ENCODE measurements around the gene ATF2. TPM values are rescaled to one million over a fixed set of nuclear protein-coding genes. Genes with fewer than 3 reads are reported as not detected.

ATF2 gene, protein sequence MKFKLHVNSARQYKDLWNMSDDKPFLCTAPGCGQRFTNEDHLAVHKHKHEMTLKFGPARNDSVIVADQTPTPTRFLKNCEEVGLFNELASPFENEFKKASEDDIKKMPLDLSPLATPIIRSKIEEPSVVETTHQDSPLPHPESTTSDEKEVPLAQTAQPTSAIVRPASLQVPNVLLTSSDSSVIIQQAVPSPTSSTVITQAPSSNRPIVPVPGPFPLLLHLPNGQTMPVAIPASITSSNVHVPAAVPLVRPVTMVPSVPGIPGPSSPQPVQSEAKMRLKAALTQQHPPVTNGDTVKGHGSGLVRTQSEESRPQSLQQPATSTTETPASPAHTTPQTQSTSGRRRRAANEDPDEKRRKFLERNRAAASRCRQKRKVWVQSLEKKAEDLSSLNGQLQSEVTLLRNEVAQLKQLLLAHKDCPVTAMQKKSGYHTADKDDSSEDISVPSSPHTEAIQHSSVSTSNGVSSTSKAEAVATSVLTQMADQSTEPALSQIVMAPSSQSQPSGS
- 63.3 TPM for total RNA-seq (ENCODE audit: unreplicated experiment)
- long read RNA-seq, full-length matches to known transcripts: 5 of 7 reads
- long read RNA-seq, partial matches to known transcripts: 0 of 7 reads
- long read RNA-seq, other reads (novel, unspliced or antisense): 2 of 7 reads

- peaks cover 2% of the 10 kb centered on the region for H3K4me1 Mint-ChIP-seq (ENCODE audit: unreplicated experiment)
- no peaks in the 10 kb centered on the region for H3K36me3 Mint-ChIP-seq (ENCODE audit: low read depth, unreplicated experiment)
- H3K9me3 Mint-ChIP-seq (ENCODE audit: unreplicated experiment): no peaks in the 10 kb centered on the region
- H3K27me3 Mint-ChIP-seq (ENCODE audit: unreplicated experiment): peaks cover 7% of the 10 kb centered on the region
- peak within 1 kb of the TSS; percentile 100 for H3K27ac Mint-ChIP-seq (ENCODE audit: unreplicated experiment)
- peak within 1 kb of the TSS; percentile 100 for H3K4me3 Mint-ChIP-seq (ENCODE audit: unreplicated experiment)
- DNase-seq (ENCODE audit: low spot score): peak; percentile 96
- TF ChIP-seq, protein P1, sequence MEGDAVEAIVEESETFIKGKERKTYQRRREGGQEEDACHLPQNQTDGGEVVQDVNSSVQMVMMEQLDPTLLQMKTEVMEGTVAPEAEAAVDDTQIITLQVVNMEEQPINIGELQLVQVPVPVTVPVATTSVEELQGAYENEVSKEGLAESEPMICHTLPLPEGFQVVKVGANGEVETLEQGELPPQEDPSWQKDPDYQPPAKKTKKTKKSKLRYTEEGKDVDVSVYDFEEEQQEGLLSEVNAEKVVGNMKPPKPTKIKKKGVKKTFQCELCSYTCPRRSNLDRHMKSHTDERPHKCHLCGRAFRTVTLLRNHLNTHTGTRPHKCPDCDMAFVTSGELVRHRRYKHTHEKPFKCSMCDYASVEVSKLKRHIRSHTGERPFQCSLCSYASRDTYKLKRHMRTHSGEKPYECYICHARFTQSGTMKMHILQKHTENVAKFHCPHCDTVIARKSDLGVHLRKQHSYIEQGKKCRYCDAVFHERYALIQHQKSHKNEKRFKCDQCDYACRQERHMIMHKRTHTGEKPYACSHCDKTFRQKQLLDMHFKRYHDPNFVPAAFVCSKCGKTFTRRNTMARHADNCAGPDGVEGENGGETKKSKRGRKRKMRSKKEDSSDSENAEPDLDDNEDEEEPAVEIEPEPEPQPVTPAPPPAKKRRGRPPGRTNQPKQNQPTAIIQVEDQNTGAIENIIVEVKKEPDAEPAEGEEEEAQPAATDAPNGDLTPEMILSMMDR (IDR thresholded peaks at IDR 0.05; ENCODE audit: unreplicated experiment): no peak
Measured at GRCh38 chr2:175167792-175168563, at the start of gene ATF2. Gene ATF2 (minus strand): TSS chr2:175168203. CDS start chr2:175136443, 31,760 bp downstream.

- TF ChIP-seq, protein P1 (IDR thresholded peaks at IDR 0.05; ENCODE audit: unreplicated experiment): no peak
- no peak overlapping the region for H3K27ac Mint-ChIP-seq (ENCODE audit: unreplicated experiment)
- no peaks in the 10 kb centered on the region for H3K27me3 Mint-ChIP-seq (ENCODE audit: unreplicated experiment)
- no peaks in the 10 kb centered on the region for H3K9me3 Mint-ChIP-seq (ENCODE audit: unreplicated experiment)
- no peaks in the 10 kb centered on the region for H3K4me1 Mint-ChIP-seq (ENCODE audit: unreplicated experiment)
- H3K36me3 Mint-ChIP-seq (ENCODE audit: low read depth, unreplicated experiment): no peaks in the 10 kb centered on the region
- no peak overlapping the region for H3K4me3 Mint-ChIP-seq (ENCODE audit: unreplicated experiment)
- no peak for DNase-seq (ENCODE audit: low spot score)
Measured at GRCh38 chr2:175207741-175208438, 39.9 kb upstream of the ATF2 start.

- TF ChIP-seq, protein P1 (IDR thresholded peaks at IDR 0.05; ENCODE audit: unreplicated experiment): no peak
- Mint-ChIP-seq H3K9me3 (ENCODE audit: unreplicated experiment) (no peaks in the 10 kb centered on the region), H3K4me1 (ENCODE audit: unreplicated experiment) (no peaks in the 10 kb centered on the region), H3K36me3 (ENCODE audit: low read depth, unreplicated experiment) (no peaks in the 10 kb centered on the region), H3K4me3 (ENCODE audit: unreplicated experiment) (no peak overlapping the region), H3K27ac (ENCODE audit: unreplicated experiment) (no peak overlapping the region), H3K27me3 (ENCODE audit: unreplicated experiment) (no peaks in the 10 kb centered on the region)
- no peak for DNase-seq (ENCODE audit: low spot score)
Measured at GRCh38 chr2:175206866-175207265, 38.9 kb upstream of the ATF2 start.

- Mint-ChIP-seq H3K4me1 (ENCODE audit: unreplicated experiment) (no peaks in the 10 kb centered on the region), H3K27me3 (ENCODE audit: unreplicated experiment) (no peaks in the 10 kb centered on the region), H3K27ac (ENCODE audit: unreplicated experiment) (no peak overlapping the region), H3K4me3 (ENCODE audit: unreplicated experiment) (no peak overlapping the region), H3K36me3 (ENCODE audit: low read depth, unreplicated experiment) (no peaks in the 10 kb centered on the region), H3K9me3 (ENCODE audit: unreplicated experiment) (no peaks in the 10 kb centered on the region)
- TF ChIP-seq, protein P1 (IDR thresholded peaks at IDR 0.05; ENCODE audit: unreplicated experiment): no peak
- no peak for DNase-seq (ENCODE audit: low spot score)
Measured at GRCh38 chr2:175205523-175205922, 37.5 kb upstream of the ATF2 start.
